DMS53 (cell line): ENCODE data around the gene CDSN.

Source experiments
- DNase-seq: peaks from one replicate; lab custom pipeline; 2025; lab: John Stamatoyannopoulos, UW

CDSN gene

GRCh38 chr6:31145386-31145785 lies 25.1 kb upstream of the CDSN start:
- no peak for DNase-seq

- DNase-seq: no peak
Observed at GRCh38 chr6:31144970-31145340, 24.7 kb upstream of the CDSN start.

GRCh38 chr6:31144296-31144969 lies 24.2 kb upstream of the CDSN start:
- DNase-seq: no peak

- no peak for DNase-seq
Observed at GRCh38 chr6:31143148-31143547, 22.9 kb upstream of the CDSN start.

- no peak for DNase-seq
Observed at GRCh38 chr6:31142361-31142761, 22.1 kb upstream of the CDSN start.

- DNase-seq: no peak
Observed at GRCh38 chr6:31140643-31141042, 20.4 kb upstream of the CDSN start.

- no peak for DNase-seq
Observed at GRCh38 chr6:31139599-31139998, 19.4 kb upstream of the CDSN start.

GRCh38 chr6:31138982-31139381 lies 18.7 kb upstream of the CDSN start, which contains the start of gene PSORS1C2:
PSORS1C2 (minus strand) TSS chr6:31139066; CDS start chr6:31139026, 40 bp downstream.
- DNase-seq: no peak

GRCh38 chr6:31135710-31136109 lies 15.5 kb upstream of the CDSN start:
- DNase-seq: no peak

- DNase-seq: no peak
Observed at GRCh38 chr6:31132806-31133205, 12.6 kb upstream of the CDSN start.

GRCh38 chr6:31131595-31131994 lies 11.3 kb upstream of the CDSN start:
- DNase-seq: no peak

GRCh38 chr6:31130751-31131150 lies 10.5 kb upstream of the CDSN start:
- no peak for DNase-seq

GRCh38 chr6:31129130-31129529 lies 8.9 kb upstream of the CDSN start:
- DNase-seq: no peak

GRCh38 chr6:31128093-31128676 lies 7.9 kb upstream of the CDSN start:
- DNase-seq: peak; percentile 81

- DNase-seq: no peak
Observed at GRCh38 chr6:31126396-31127175, 6.3 kb upstream of the CDSN start.

GRCh38 chr6:31125586-31126363 lies 5.5 kb upstream of the CDSN start:
- no peak for DNase-seq

- DNase-seq: peak; percentile 54
Observed at GRCh38 chr6:31125162-31125561, 4.9 kb upstream of the CDSN start.

GRCh38 chr6:31122791-31123706 lies 2.8 kb upstream of the CDSN start:
- peak; percentile 47 for DNase-seq

- no peak for DNase-seq
Observed at GRCh38 chr6:31121131-31121790, 1.0 kb upstream of the CDSN start.

- DNase-seq: no peak
Observed at GRCh38 chr6:31118178-31118577, 2.1 kb downstream of the CDSN start.
